Keratinocyte (primary cell): ENCODE measurements around the gene NUP160. TPM values are rescaled to one million over a fixed set of nuclear protein-coding genes. Genes with fewer than 3 reads are reported as not detected.

ENCODE experiments used
- DNase-seq: peaks from one replicate; pipeline ENCODE4 v3.0.0-alpha.2; 2011; ENCODE audit warnings: low read depth, missing footprints, low spot score
- FAIRE-seq: peaks from 2 replicates; lab custom pipeline; 2011; peaks lifted over from hg19 to GRCh38; lab: Jason Lieb, UNC
- H2AFZ ChIP-seq: 2 replicates; pipeline ENCODE4 v1.6.0; 2012; ENCODE audit warnings: low read length, control low read depth, inconsistent platforms; ENCODE audit not compliant: control insufficient read depth
- H3K27ac ChIP-seq: 2 replicates; pipeline ENCODE4 v1.5.1; 2011; ENCODE audit warnings: low read length; ENCODE audit not compliant: control insufficient read depth, insufficient read depth
- H3K27me3 ChIP-seq: 3 replicates; pipeline ENCODE4 v1.6.0; 2011; ENCODE audit warnings: low read length; ENCODE audit not compliant: control insufficient read depth, insufficient read depth; ENCODE audit errors: extremely low read depth
- H3K36me3 ChIP-seq, 2 experiments: 2 replicates in 1 of 2; 3 replicates in 1 of 2; pipeline ENCODE4 v1.5.1; 2011; ENCODE audit warnings: low read length in 2 of 2, mild to moderate bottlenecking in 1 of 2; ENCODE audit not compliant: control insufficient read depth in 2 of 2, insufficient read depth in 2 of 2; ENCODE audit errors: extremely low read depth in 1 of 2
- H3K4me1 ChIP-seq: 3 replicates; pipeline ENCODE4 v1.5.1; 2011; ENCODE audit warnings: low read length; ENCODE audit not compliant: control insufficient read depth, insufficient read depth; ENCODE audit errors: extremely low read depth
- H3K4me2 ChIP-seq: 3 replicates; pipeline ENCODE4 v1.6.0; 2011; ENCODE audit warnings: low read depth, low read length; ENCODE audit not compliant: control insufficient read depth, insufficient read depth; ENCODE audit errors: extremely low read depth
- H3K4me3 ChIP-seq, 3 experiments: fragments of 200-600 bp in 1 of 3; sonication (generic) in 1 of 3; 2 replicates in 2 of 3; 3 replicates in 1 of 3; pipeline ENCODE4 v1.5.1; 2011 to 2016; ENCODE audit warnings: low read length in 3 of 3, mild to moderate bottlenecking in 3 of 3, control low read depth in 2 of 3, inconsistent platforms in 1 of 3, low read depth in 1 of 3, mixed read lengths in 1 of 3, mixed run types in 1 of 3, moderate library complexity in 1 of 3; ENCODE audit not compliant: control insufficient read depth in 2 of 3, insufficient read depth in 2 of 3; ENCODE audit errors: extremely low read depth in 1 of 3
- H3K79me2 ChIP-seq: 2 replicates; pipeline ENCODE4 v1.6.0; 2012; ENCODE audit warnings: low read length; ENCODE audit not compliant: control insufficient read depth, insufficient read depth
- H3K9ac ChIP-seq: 3 replicates; pipeline ENCODE4 v1.6.0; 2011; ENCODE audit warnings: low read length; ENCODE audit not compliant: control insufficient read depth, insufficient read depth; ENCODE audit errors: extremely low read depth
- H3K9me1 ChIP-seq: 3 replicates; pipeline ENCODE4 v1.6.0; 2011; ENCODE audit warnings: low read length; ENCODE audit not compliant: control insufficient read depth, insufficient read depth; ENCODE audit errors: extremely low read depth
- H3K9me3 ChIP-seq: 2 replicates; pipeline ENCODE4 v1.5.1; 2012; ENCODE audit warnings: low read depth, low read length; ENCODE audit not compliant: control insufficient read depth
- H4K20me1 ChIP-seq: 3 replicates; pipeline ENCODE4 v1.6.0; 2011; ENCODE audit warnings: low read length; ENCODE audit not compliant: control insufficient read depth, insufficient read depth; ENCODE audit errors: extremely low read depth
- CTCF ChIP-seq, 3 experiments: IDR thresholded peaks in 1 of 3; conservative IDR thresholded peaks in 1 of 3; optimal IDR thresholded peaks in 1 of 3; 2 replicates in 2 of 3; 3 replicates in 1 of 3; pipeline versions ENCODE3 to v1.5.1; 2011; ENCODE audit warnings: low read length in 3 of 3, mild to moderate bottlenecking in 3 of 3, moderate library complexity in 2 of 3, control low read depth in 1 of 3, inconsistent platforms in 1 of 3; ENCODE audit not compliant: insufficient read depth in 2 of 3; ENCODE audit errors: extremely low read depth in 1 of 3
- EZH2 ChIP-seq: IDR thresholded peaks from one replicate; pipeline ENCODE4 v1.6.1; 2012; ENCODE audit warnings: inconsistent platforms, mild to moderate bottlenecking, low read length, moderate library complexity
- dilution Hi-C: fragments of 300-500 bp; cut with MboI; formaldehyde crosslinking; loops from one replicate; pipeline ENCODE4 v1.7.0; 2020; ENCODE audit warnings: low sequenced_read_pairs; ENCODE audit not compliant: extremely low pct_ligation_motif_present
- polyA plus RNA-seq, 5 experiments: library from polyadenylated mRNA; depleted of rRNA in 3 of 5; stranded (reverse) in 3 of 5; stranded (forward) in 1 of 5; unstranded in 1 of 5; fragments of >200 nt; gene quantifications; 1 replicate in 1 of 5; 2 replicates in 3 of 5; 3 replicates in 1 of 5; pipeline versions ENCODE4 v1.2.1 to v1.2.3, GENCODE V29; 2011 to 2012; ENCODE audit warnings: missing spikeins in 2 of 5, low read depth in 1 of 5, low replicate concordance in 1 of 5

NUP160 gene
- polyA plus RNA-seq, 1 donor (not counting 4 experiments of a cell fraction or from before 2014, with no cell fraction given), result 26.6 TPM

GRCh38 chr11:47891886-47892285 is 43.7 kb upstream of the NUP160 start:
- TF ChIP-seq EZH2 (no peak), CTCF (optimal IDR thresholded peaks at IDR 0.05 in 1 of 3, IDR thresholded peaks at IDR 0.05 in 1 of 3, conservative IDR thresholded peaks at IDR 0.05 in 1 of 3; ENCODE audit: extremely low read depth in 1 of 3, insufficient read depth in 2 of 3, low read length in 3 of 3) (no peak)
- H3K4me2 ChIP-seq, result no peak overlapping the region
- no peak overlapping the region for H2AFZ ChIP-seq
- no peaks in the 10 kb centered on the region for H3K27me3 ChIP-seq
- no peak overlapping the region for H3K4me3 ChIP-seq
- H3K9me3 ChIP-seq, result no peaks in the 10 kb centered on the region
- no peaks in the 10 kb centered on the region for H3K4me1 ChIP-seq
- DNase-seq, result no peak
- H4K20me1 ChIP-seq, result no peaks in the 10 kb centered on the region
- no peak for FAIRE-seq
- no peaks in the 10 kb centered on the region for H3K36me3 ChIP-seq
- no peak overlapping the region for H3K9ac ChIP-seq
- H3K9me1 ChIP-seq, result no peaks in the 10 kb centered on the region
- dilution Hi-C loops, result no loop called here
- H3K79me2 ChIP-seq, result no peaks in the 10 kb centered on the region
- H3K27ac ChIP-seq, result no peak overlapping the region

- no peak overlapping the region for H3K27ac ChIP-seq
- no peaks in the 10 kb centered on the region for H4K20me1 ChIP-seq
- no peaks in the 10 kb centered on the region for H3K79me2 ChIP-seq
- DNase-seq, result no peak
- H3K4me1 ChIP-seq, result no peaks in the 10 kb centered on the region
- no peak overlapping the region for H2AFZ ChIP-seq
- H3K36me3 ChIP-seq, result no peaks in the 10 kb centered on the region
- FAIRE-seq, result no peak
- H3K9me3 ChIP-seq, result no peaks in the 10 kb centered on the region
- no peak for TF ChIP-seq EZH2
- no peak for TF ChIP-seq CTCF (optimal IDR thresholded peaks at IDR 0.05 in 1 of 3, IDR thresholded peaks at IDR 0.05 in 1 of 3, conservative IDR thresholded peaks at IDR 0.05 in 1 of 3; ENCODE audit: extremely low read depth in 1 of 3, insufficient read depth in 2 of 3, low read length in 3 of 3)
- dilution Hi-C loops, result no loop called here
- H3K4me2 ChIP-seq, result no peak overlapping the region
- H3K9me1 ChIP-seq, result no peaks in the 10 kb centered on the region
- no peak overlapping the region for H3K4me3 ChIP-seq
- H3K9ac ChIP-seq, result no peak overlapping the region
- no peaks in the 10 kb centered on the region for H3K27me3 ChIP-seq
Observed at GRCh38 chr11:47889714-47890441, 41.7 kb upstream of the NUP160 start.
